ENCODE data around the gene CTNS.

Gene CTNS

GRCh38 chr17:3685174-3685573, 48.6 kb downstream of the CTNS start:
- in situ Hi-C loops (cut with HindIII; ENCODE audit: low pct_unique_long_range_greater_than_20kb, low sequenced_read_pairs), result no loop called here
- no peak for DNase-seq (ENCODE audit: low read depth in 1 of 2, low spot score in 1 of 2)
- TF ChIP-seq JUND (IDR thresholded peaks at IDR 0.05; ENCODE audit: low read depth), result no peak

GRCh38 chr17:3688027-3688553, 51.5 kb downstream of the CTNS start:
- in situ Hi-C loops (cut with HindIII; ENCODE audit: low pct_unique_long_range_greater_than_20kb, low sequenced_read_pairs), result no loop called here
- DNase-seq (ENCODE audit: low read depth in 1 of 2, low spot score in 1 of 2), result no peak
- no peak for TF ChIP-seq JUND (IDR thresholded peaks at IDR 0.05; ENCODE audit: low read depth)

GRCh38 chr17:3688852-3689261, 52.3 kb downstream of the CTNS start:
- DNase-seq (ENCODE audit: low read depth in 1 of 2, low spot score in 1 of 2), result no peak
- in situ Hi-C loops (cut with HindIII; ENCODE audit: low pct_unique_long_range_greater_than_20kb, low sequenced_read_pairs), result no loop called here
- TF ChIP-seq JUND (IDR thresholded peaks at IDR 0.05; ENCODE audit: low read depth), result no peak

- no peak for DNase-seq (ENCODE audit: low read depth in 1 of 2, low spot score in 1 of 2)
- no peak for TF ChIP-seq JUND (IDR thresholded peaks at IDR 0.05; ENCODE audit: low read depth)
- in situ Hi-C loops (cut with HindIII; ENCODE audit: low pct_unique_long_range_greater_than_20kb, low sequenced_read_pairs), result no loop called here
These were observed 52.9 kb downstream of the CTNS start for GRCh38 chr17:3689262-3690093.

GRCh38 chr17:3690094-3690715, 53.6 kb downstream of the CTNS start:
- in situ Hi-C loops (cut with HindIII; ENCODE audit: low pct_unique_long_range_greater_than_20kb, low sequenced_read_pairs), result no loop called here

GRCh38 chr17:3691617-3692067, 55.1 kb downstream of the CTNS start:
- DNase-seq (ENCODE audit: low read depth in 1 of 2, low spot score in 1 of 2), result no peak

More at GRCh38 chr17:3690094-3690715, 53.6 kb downstream of the CTNS start:
- no peak for TF ChIP-seq JUND (IDR thresholded peaks at IDR 0.05; ENCODE audit: low read depth)
- DNase-seq (ENCODE audit: low read depth in 1 of 2, low spot score in 1 of 2), result no peak

GRCh38 chr17:3692346-3692745, 55.8 kb downstream of the CTNS start:
- in situ Hi-C loops (cut with HindIII; ENCODE audit: low pct_unique_long_range_greater_than_20kb, low sequenced_read_pairs), result no loop called here
- DNase-seq (ENCODE audit: low read depth in 1 of 2, low spot score in 1 of 2), result no peak
- TF ChIP-seq JUND (IDR thresholded peaks at IDR 0.05; ENCODE audit: low read depth), result no peak

More at GRCh38 chr17:3691617-3692067, 55.1 kb downstream of the CTNS start:
- no peak for TF ChIP-seq JUND (IDR thresholded peaks at IDR 0.05; ENCODE audit: low read depth)
- in situ Hi-C loops (cut with HindIII; ENCODE audit: low pct_unique_long_range_greater_than_20kb, low sequenced_read_pairs), result no loop called here

GRCh38 chr17:3693141-3693540, 56.6 kb downstream of the CTNS start:
- no peak for TF ChIP-seq JUND (IDR thresholded peaks at IDR 0.05; ENCODE audit: low read depth)
- in situ Hi-C loops (cut with HindIII; ENCODE audit: low pct_unique_long_range_greater_than_20kb, low sequenced_read_pairs), result no loop called here
- no peak for DNase-seq (ENCODE audit: low read depth in 1 of 2, low spot score in 1 of 2)

- no peak for DNase-seq (ENCODE audit: low read depth in 1 of 2, low spot score in 1 of 2)
- no peak for TF ChIP-seq JUND (IDR thresholded peaks at IDR 0.05; ENCODE audit: low read depth)
- in situ Hi-C loops (cut with HindIII; ENCODE audit: low pct_unique_long_range_greater_than_20kb, low sequenced_read_pairs), result no loop called here
These were observed 57.3 kb downstream of the CTNS start for GRCh38 chr17:3693829-3694231.

- no peak for DNase-seq (ENCODE audit: low read depth in 1 of 2, low spot score in 1 of 2)
- in situ Hi-C loops (cut with HindIII; ENCODE audit: low pct_unique_long_range_greater_than_20kb, low sequenced_read_pairs), result no loop called here
- no peak for TF ChIP-seq JUND (IDR thresholded peaks at IDR 0.05; ENCODE audit: low read depth)
These were observed 58.7 kb downstream of the CTNS start for GRCh38 chr17:3695129-3695722.

- in situ Hi-C loops (cut with HindIII; ENCODE audit: low pct_unique_long_range_greater_than_20kb, low sequenced_read_pairs), result no loop called here
- DNase-seq (ENCODE audit: low read depth in 1 of 2, low spot score in 1 of 2), result peak in 1 of 2 experiments; percentile 30
- no peak for TF ChIP-seq JUND (IDR thresholded peaks at IDR 0.05; ENCODE audit: low read depth)
These were observed 59.3 kb downstream of the CTNS start, which contains the start of gene P2RX5 for GRCh38 chr17:3695723-3696411. Gene P2RX5 (minus strand): TSS chr17:3696155. CDS start chr17:3696005, 150 bp downstream.

GRCh38 chr17:3697103-3697476, 60.5 kb downstream of the CTNS start:
- TF ChIP-seq JUND (IDR thresholded peaks at IDR 0.05; ENCODE audit: low read depth), result no peak
- DNase-seq (ENCODE audit: low read depth in 1 of 2, low spot score in 1 of 2), result no peak
- in situ Hi-C loops (cut with HindIII; ENCODE audit: low pct_unique_long_range_greater_than_20kb, low sequenced_read_pairs), result no loop called here

Measured in T47D (cell line).